ENCODE data around the gene SPACDR.

The SPACDR gene

DNA sequence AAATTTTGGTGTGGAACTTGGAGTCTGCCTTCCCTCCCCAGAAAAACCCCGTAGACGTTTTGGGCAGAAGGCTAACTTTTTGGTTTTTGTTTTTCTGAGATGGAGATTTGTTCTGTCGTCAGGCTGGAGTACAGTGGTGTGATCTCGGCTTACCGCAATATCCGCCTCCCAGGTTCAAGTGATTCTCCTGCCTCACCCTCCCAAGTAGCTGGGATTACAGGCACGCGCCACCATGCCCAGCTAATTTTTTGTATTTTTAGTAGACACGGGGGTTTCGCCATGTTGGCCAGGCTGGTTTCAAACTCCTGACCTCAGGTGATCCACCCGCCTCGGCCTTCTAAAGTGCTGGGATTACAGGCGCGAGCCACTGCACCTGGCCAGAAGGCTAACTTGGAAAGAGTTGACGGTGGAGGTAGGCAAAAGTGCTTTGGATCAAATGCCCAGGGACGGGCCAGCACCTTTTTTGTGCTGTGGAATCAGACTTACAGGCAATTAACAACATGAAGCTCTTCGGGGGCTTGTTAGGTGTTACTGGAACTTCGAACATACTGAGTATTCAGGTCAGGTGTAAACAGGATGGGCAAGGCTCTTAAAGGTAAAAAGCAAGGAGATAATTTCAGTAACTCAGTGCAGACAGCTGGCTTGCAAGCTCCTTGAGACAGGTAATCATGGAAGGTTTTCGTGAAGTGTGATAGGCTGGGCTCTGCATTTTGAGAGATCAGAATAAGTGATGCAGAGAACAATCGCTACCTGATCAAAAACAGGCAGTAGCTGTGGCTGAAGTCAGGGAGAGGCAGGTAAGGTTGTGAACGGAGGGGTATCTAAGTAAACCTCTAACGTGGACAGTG lies 29.5 kb downstream of the SPACDR start:
- no peak for DNase-seq (ENCODE audit: low spot score)

DNA sequence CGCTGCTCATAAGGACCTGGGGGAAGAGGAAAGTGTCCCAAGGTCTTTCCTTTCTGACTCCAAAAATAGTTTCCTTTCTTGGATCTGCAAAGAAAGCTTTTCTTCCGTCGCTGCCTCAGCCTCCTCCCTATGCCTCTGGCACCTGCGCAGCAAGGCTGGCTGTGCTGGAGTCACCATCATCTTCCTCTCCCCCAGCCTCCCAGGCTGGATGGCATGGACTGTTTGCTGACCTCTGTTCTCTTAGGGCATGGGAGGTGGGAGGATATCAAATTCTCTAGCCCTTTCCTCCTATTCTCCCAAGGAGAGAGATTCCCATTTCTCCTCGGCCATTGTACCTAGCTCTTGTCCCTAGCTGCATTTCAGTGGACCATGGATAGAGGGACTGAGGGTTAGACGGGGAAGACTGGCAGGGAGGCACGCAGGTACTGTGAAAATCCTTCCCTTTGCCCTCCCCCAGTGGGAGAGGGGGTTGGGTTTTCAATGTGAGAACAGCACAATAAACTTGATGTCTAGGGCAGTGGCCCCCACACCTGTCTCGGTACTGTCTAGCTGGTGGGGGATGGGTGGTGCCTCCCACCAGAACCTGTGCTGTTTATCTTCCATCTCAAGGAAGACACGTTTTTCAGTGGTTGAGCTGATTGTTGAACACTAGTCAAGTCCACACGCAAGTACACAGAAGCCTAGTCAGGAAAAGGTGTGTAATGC lies 30.3 kb downstream of the SPACDR start:
- no peak for DNase-seq (ENCODE audit: low spot score)

DNA sequence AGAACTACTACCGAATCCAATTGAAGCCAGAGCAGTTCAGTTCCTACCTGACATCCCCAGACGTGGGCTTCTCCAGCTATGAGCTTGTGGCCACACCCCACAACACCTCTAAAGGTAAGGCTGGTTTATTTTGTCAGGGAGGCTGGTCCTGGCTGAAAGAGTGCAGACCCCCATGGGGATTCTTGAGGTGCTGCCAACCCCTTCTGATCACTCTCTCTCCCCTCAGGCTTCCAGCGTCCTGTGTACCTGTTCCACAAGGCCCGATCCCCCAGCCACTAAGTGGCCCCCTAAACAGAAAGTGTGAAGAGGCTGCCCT lies 30.8 kb downstream of the SPACDR start:
- DNase-seq (ENCODE audit: low spot score), result no peak

DNA sequence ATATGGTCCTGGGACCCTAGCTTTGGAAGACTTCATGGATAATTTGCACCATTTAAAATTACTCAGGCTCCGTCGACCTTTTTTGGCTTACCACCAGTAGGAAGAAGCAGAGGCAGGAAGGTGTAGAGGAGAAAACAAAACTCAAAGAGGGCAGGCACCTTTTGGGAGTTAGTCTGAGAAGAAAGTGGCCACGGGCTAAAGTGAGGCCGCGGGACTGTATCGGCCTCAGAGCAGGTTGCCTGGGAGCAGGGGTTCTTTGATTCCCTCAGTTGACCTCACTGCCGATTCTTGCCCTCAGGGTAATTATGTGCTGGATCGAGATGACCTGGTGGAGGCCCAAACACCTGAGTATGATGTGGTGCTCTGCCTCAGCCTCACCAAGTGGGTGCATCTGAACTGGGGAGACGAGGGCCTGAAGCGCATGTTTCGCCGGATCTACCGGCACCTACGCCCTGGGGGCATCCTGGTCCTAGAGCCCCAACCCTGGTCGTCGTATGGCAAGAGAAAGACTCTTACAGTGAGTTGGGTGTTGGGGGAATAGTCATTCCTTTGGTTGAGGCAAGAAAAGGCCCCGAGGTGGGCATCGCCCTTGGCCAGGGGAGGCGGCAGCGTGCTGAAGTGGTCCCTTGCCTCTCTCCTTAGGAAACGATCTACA lies 31.3 kb downstream of the SPACDR start:
- DNase-seq (ENCODE audit: low spot score), result no peak

DNA sequence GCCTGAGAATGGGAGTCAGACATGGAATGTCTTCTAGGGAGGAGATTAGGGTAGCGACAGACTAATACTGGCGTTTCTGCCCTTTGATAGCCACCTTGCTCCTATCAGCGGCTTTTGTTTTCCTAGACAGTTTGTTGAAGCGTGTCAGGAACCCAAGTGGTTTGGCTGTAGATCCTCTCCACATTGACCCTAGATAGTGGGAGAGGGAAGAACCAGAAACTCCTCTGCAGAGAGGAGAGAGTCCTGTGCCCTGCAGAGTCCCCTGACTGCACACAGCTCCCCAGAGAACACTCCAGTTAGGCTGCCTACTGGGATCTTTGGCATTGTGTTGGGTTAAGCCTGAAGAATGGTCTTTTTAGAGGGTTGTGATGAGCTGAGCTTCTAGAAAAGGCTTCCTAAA lies 32.0 kb downstream of the SPACDR start:
- no peak for DNase-seq (ENCODE audit: low spot score)

DNA sequence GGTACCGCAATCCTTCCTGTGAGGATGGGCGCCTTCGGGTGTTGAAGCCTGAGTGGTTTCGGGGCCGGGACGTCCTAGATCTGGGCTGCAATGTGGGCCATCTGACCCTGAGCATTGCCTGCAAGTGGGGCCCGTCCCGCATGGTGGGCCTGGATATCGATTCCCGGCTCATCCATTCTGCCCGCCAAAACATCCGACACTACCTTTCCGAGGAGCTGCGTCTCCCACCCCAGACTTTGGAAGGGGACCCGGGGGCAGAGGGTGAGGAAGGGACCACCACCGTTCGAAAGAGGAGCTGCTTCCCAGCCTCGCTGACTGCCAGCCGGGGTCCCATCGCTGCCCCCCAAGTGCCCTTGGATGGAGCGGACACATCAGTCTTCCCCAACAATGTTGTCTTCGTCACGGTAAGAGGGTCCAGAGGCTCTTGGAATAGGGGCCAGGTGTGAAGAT lies 32.7 kb downstream of the SPACDR start:
- no peak for DNase-seq (ENCODE audit: low spot score)

DNA sequence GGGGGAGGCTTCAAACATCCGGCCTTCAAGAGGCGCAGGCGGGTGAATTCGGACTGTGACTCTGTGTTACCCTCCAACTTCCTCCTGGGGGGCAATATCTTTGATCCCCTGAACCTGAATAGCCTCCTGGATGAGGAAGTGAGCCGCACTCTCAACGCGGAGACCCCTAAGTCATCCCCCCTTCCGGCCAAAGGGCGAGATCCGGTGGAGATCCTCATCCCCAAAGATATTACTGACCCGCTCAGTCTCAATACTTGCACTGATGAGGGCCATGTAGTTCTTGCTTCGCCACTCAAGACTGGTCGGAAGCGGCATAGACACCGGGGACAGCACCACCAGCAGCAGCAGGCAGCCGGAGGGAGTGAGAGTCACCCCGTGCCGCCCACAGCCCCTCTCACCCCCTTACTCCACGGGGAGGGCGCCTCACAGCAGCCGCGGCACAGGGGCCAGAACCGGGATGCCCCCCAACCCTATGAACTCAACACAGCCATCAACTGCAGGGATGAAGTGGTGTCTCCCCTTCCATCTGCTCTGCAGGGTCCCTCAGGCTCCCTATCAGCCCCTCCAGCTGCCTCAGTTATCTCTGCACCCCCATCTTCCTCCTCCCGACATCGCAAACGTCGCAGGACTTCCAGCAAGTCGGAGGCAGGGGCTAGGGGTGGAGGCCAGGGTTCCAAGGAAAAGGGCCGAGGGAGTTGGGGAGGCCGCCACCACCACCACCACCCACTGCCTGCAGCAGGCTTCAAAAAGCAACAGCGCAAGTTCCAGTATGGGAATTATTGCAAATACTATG lies 33.4 kb downstream of the SPACDR start:
- no peak for DNase-seq (ENCODE audit: low spot score)

DNA sequence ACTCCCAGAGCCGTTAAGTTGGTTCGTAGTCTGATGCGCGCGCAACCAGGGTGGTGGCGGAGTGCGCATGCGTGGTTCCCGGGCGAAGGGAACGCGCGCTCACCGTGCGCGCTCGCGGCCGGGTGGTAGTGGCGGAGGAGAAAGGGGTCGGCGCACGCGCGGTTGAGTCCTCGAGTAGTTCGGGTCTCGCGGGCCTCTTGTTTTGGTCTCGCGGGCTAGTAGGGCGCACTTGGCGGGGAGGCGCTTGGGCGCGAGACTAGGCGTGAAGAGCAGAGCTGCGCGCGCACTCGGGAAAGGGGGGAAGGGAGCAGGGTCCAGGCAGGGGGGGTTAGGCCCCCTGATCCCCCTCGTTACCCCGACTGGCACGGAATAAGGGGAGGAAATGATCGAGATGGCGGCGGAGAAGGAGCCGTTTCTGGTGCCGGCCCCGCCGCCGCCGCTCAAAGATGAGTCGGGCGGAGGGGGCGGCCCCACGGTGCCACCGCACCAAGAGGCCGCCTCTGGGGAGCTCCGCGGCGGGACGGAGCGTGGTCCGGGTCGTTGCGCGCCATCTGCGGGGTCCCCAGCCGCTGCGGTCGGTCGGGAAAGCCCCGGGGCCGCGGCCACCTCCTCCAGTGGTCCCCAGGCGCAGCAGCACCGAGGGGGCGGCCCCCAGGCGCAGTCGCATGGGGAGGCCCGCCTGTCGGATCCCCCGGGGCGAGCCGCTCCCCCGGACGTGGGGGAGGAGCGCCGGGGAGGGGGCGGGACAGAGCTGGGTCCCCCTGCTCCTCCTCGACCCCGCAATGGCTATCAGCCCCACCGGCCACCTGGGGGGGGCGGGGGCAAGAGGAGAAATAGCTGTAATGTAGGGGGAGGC lies 34.2 kb downstream of the SPACDR start, which contains the start of gene MEPCE:
TSS of gene MEPCE (plus strand) at position 195 of the 856 bp plus-strand sequence. CDS start at position 383, 188 bp downstream.
- DNase-seq (ENCODE audit: low spot score), result peak; percentile 98

DNA sequence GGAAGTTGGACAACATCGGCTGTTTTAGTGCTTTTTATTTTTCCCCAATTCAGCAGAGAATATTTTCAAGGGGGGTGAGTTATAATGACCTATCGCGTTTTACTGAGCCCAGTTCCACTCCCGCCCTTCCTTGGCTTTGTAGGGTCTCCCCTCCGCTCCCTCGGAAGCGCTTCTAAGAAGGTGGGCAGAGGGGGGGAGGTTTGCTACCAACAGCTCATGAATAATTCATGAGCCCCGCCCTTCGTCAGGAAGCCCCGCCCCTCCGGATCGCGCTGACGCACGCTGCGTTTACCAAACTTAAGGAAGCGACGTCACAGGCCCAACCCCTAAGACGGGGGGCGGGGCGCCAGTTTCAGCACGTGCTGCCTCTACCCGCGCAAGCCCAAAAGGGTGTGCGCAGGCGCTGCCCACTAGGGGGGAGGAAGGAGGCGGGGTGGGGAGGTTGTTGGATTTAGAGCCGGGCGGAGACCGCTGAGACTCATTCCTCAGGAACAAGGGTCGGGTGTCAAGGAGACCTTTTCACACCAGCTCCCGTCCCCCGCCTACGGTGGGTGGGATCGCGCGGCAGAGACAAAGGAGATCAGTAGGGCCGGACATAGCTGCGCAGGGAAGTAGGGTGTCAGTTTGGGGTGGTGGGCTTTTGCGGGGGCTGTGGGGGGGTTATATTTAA lies 35.0 kb downstream of the SPACDR start:
- peak; percentile 100 for DNase-seq (ENCODE audit: low spot score)

DNA sequence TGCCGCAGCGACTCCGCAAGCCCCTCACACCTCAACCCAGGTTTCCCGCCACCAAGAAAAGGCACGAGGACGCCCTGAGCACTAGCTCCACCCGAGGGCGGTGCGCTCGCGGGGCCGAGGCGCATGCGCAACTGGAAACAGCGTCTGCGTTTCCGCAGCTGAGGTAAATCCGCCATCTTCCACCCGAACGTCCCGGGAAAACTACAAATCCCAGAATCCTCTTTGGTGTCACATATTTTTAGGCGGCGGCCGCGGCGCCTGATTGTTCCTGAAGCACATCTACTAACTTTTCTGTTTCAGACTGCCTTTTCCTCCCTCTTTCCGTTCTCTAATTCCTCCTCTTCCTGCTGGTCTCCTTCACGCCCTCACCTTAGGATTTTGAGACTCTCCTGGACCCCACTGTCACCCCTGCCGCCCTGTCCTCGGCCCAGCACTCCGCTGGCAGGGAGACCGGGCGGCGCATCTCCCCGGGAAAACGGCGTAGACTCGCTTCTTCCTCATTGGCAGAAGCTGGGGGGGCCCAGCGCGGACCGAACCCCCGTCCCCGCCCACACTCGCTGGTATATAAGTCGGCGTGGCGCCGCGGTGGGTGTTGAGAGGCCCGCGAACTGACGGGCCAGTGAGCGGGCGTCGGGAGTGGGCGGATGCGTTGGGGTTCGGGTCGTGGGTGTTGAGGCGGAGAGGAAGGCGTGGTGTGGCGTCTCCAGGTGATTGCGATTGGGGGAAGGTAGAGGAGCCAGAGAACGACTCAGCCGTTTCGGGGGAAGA lies 35.7 kb downstream of the SPACDR start, which contains the start of gene ZCWPW1:
TSS of gene ZCWPW1 (minus strand) at position 505 of the 768 bp plus-strand sequence. CDS start 8,054 bp downstream, outside the sequence.
- DNase-seq (ENCODE audit: low spot score), result peak; percentile 93

DNA sequence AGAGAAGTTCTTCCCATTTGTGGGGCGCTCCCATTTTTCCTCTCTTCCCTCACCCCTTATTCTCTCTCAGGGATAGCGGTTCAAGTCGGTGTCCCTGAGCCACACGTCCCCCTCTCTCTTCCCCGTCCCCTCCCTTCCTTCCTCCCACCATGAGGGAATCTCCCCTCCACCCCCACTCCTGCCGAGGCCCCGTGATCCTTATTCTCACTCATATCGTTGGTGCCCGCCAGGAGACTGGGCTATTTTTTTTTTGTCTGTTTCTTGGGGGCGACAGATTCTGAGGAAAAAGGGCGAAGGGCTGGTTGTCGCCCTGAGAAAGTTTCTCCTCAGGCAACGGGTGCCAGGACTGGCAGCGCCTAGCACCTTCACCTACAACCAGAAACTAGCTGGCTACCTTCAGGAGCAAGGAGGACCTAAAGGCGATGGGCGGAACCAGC lies 36.3 kb downstream of the SPACDR start:
- DNase-seq (ENCODE audit: low spot score), result no peak

DNA sequence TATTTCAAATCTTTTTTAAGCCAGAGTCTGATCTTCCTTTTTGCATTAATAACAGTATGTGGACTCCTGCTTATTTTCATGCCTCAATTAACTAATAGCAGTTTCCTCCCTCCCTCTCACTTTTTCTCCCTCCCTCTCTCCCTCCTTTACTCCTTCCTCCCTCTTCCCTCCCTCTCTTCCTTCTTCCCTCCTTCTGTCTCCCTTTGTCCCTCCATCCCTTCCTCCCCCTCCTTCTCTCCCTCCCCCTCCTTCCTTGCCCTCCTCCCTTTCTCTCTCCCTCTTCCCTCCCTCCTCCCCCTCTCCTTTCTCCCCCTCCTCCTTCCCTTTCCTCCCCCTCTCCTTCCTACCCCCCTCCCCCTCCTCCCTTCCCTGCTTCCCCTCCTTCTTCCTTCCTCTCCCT lies 37.5 kb downstream of the SPACDR start:
- DNase-seq (ENCODE audit: low spot score), result no peak

DNA sequence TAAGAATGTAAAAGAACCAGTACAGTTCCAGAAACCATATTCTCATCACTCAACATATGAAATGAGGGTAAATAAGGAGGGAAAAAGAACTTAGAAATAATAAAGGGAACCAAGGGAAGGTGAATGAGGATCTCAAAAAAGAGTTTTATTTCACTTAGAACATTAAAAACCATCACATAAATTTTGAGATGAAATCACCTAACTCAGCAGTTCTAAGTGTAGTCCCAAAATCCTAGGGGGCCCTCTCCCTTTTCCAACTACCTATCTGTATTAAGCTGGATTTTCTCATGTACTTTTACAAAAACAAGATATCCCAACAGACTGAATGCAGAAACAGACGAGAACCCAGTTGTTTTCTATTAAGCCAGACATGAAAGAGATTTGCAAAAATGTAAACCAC lies 38.7 kb downstream of the SPACDR start:
- DNase-seq (ENCODE audit: low spot score), result no peak

DNA sequence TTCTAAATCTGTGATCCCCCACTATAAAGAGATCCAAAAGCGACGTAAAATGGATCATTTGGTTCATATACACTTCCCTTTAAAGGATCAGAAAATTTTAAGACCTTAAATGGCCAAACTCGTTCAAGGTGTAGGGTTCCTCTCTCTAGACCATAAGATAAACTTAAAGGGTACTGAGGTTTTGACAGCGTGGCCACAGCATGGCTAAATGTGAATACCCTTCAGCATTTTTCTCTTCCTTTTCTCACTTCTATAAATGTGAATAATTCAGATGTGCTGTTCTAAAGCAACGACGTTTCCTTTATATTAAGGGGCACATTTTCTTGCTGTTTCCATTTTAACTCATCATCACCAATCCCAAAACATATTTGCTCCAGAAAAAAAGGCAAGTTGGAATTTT lies 40.7 kb downstream of the SPACDR start:
- DNase-seq (ENCODE audit: low spot score), result no peak

DNA sequence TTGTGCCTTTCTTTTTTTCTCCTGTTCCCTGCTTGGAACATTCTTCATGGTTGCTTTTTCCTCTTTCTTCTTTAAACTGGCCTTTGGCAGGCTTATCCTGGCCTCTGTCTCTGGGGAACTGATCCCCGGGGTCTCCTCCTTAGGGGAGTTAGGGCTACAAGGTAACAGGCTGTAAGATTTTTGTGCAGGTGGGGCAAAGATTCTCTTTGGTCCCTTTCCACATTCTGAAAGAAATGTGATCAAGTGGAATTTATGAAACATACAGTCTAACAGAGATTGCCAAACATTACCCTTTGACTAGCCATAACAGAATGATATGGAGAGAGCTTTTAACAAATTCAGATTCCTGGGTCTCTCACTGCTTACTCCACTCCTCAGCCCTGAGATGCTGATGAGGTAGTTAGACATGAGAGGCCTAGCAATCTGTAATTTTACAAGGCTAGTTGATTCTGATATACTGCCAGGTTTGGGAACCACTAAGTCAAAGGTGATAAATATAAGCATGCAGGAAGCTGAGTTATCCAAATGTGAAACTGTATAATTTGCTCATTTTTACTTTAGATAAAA lies 44.3 kb downstream of the SPACDR start:
- DNase-seq (ENCODE audit: low spot score), result no peak

DNA sequence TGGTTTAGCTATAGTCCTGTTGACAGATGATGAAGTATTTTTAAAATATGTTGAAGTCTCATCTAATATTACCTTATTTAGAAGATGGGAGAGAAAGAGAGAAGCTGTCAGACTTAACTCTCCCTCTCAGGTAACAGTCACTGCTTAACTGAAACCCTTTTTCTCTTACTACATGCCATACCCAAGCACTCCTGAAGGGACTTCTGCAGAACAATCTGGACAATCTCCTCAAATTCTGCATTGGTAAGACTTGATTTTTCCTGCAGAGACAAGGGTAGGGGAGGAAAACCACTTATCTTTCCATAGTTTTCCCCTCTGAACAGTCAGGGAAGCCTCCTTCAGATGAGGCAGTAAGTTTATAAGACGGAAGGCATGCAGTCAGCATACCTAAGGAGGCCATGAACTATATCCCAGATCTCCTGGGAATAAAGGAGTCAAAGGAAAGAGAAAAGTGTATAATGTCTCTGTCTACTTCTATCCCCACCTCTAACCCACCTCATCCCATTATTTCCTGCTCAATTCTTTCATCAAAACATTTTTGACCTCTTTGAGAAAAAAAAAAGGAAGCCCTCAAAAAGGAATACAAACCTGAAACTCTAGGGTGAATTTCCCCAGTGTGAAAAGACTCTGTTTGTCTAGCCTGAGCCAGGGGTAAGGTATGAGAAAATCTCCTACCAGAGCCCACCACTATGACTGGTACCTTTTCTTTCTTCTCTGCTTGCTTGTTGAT lies 45.0 kb downstream of the SPACDR start:
- no peak for DNase-seq (ENCODE audit: low spot score)

DNA sequence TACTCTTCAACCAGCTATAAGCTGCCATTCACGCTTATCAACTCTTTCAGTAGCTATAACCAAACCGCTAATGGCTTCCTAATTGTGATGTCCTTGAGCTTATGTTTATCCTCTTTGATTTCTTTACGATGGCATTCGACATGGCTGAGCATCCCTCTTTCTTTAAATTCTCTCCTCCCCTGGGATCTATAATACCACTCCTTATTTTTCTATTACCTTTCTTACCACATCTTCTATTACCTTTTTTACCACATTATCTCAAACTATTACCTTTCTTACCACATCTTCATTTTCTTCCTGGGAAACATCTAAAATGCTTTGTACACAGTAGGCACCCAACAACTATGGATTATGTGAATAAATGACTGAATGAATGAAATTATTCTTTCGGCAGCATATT lies 48.6 kb downstream of the SPACDR start:
- DNase-seq (ENCODE audit: low spot score), result no peak

DNA sequence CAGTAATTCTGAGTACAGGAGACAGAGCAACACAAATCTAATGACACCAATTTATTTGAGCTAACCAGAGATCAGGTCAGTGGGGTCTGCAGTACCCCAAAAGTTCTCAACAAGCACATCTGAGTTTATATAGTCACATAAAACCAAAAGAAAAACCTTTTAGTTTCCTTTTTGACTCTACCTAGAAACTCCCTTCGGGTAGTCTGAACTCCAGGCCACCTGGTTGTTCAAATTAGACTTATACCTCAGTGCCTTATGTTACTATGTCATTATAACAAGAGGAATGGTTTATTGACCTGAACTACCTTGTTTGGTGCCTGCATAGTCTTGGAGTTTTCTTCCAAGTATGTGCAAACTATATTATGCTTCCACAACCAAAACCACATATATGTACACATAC lies 50.2 kb downstream of the SPACDR start:
- no peak for DNase-seq (ENCODE audit: low spot score)

DNA sequence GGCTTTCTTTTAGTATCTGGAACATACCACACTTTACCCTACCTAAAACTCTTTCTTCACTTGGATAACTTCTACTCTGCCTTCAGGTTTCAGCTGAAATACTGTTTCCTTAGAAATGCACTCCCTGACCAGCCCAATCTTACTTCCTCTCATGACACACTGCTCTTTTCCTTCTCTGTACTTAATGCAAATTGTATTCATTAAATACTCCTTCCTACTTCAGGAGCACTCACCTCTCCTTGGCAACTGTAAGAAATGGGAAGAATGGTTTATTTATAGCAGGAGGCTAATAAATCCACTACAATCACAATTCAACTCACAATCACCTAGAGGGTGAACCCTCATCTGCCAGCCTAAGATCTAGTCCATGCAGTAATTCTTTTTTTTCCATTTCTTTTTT lies 50.7 kb downstream of the SPACDR start:
- no peak for DNase-seq (ENCODE audit: low spot score)
